Vagina (tissue), 2 donors: ENCODE data around the gene DHRS4.

Source experiments
- CTCF ChIP-seq, 3 experiments: fragments of 450-650 bp in 2 of 3; fragments of 200-600 bp in 1 of 3; sonication (generic) in 1 of 3; IDR thresholded peaks; one replicate each; pipeline ENCODE4 v1.5.1; 2017 to 2019; ENCODE audit warnings: antibody characterized with exemption in 3 of 3, mild to moderate bottlenecking in 2 of 3, moderate library complexity in 2 of 3
- POLR2A ChIP-seq, 2 donors: fragments of 450-650 bp; IDR thresholded peaks; one replicate each; pipeline ENCODE4 v1.6.1; 2017; ENCODE audit warnings: antibody characterized with exemption in 2 of 2, mild to moderate bottlenecking in 2 of 2, moderate library complexity in 2 of 2
- POLR2AphosphoS5 ChIP-seq, 2 donors: sonication (generic); formaldehyde crosslinking; IDR thresholded peaks; one replicate each; pipeline ENCODE4 v1.9.0; 2017; ENCODE audit warnings: antibody characterized with exemption in 2 of 2, mild to moderate bottlenecking in 2 of 2, low read depth in 1 of 2; ENCODE audit not compliant: insufficient read depth in 1 of 2

DNA sequence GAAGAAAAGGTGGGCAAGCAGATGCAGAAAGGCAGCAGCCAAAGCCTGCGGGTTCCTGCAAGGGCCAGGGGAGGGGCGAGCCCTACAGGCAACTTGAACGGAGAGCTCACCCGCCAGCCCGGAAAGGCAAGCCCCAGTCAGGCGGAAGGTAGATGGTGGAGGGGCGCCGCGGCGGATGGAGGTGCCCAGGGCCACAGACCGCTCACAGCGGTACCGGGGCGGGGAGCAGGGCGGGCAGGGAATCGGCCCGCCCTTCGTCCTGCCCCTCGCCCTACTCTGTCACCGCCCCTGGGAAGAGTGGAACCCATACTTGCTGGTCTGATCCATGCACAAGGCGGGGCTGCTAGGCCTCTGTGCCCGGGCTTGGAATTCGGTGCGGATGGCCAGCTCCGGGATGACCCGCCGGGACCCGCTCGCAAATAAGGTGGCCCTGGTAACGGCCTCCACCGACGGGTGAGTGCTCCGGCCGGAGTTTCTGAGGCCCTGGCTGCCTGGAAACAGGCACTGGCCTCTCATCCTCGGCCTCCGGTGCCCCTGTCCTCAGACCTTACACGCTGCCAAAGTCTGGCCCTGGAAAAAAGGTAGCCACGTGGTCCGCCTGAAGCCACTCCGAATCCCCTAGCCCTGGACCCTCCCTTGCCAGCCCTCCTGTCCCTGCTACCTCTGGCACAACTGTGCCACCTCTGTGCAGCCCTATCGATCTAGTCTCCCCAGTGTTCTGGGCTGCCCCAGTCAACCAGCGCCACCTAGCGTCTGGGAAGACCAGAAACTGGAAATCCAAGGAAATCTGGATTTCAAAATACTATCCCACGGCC, at the start of gene DHRS4:
- TF ChIP-seq CTCF (IDR thresholded peaks at IDR 0.05) (peak; percentile 67 to 96 (median 89)), POLR2A (IDR thresholded peaks at IDR 0.05) (no peak), POLR2AphosphoS5 (IDR thresholded peaks at IDR 0.05; ENCODE audit: insufficient read depth in 1 of 2, low read depth in 1 of 2) (peak; percentile 35 to 85)
